HG03025 (cell line): Measurements from ENCODE around the gene ALOXE3.

Source experiments
- ATAC-seq: cut with Tn5 transposase; IDR thresholded peaks from one replicate; pipeline ENCODE4 v1.9.1; 2021; ENCODE audit warnings: mild to moderate bottlenecking, moderate library complexity; ENCODE audit not compliant: unreplicated experiment, low FRiP score

Gene ALOXE3

DNA sequence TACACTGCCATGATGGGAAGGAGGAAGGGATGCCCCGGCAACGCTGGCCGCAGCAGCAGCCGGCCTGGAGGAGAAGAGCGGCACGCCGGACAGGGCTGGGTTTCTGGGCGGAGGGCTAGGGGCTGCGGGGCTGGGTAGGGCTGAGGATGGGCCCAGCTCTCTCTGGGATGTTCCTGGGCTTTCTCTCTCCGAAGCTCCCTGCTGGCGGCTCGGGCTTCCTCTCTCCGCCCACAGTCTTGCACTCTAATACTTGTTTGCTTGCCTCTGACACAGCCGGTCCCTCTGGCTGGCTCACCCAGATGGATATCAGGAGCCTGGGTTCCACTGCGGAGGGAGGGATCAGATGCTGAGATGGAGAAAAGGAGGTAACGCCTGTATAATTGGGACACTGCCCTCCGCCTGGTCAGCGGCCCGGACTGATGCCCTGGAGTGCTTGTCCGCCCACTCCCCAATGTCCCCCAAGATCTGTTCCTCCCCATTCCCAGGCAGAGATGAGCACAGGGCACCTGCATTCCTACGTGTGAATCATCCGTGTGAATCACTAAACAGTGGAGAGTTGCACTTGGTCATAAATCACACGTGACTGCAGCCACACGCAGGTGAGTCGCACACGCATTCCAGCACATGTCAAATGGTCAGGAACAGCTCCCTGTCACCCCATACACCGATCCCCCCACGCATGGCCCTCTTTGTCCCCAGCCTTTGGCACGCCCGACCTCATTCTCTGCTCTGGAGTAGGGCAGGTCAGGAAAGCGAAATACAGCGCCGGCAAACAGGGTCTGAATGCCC lies at the start of gene ALOXE3:
TSS of gene ALOXE3 (minus strand) at position 535 of the 789 bp plus-strand sequence. CDS start at position 11, 524 bp downstream.
- no peak for ATAC-seq

DNA sequence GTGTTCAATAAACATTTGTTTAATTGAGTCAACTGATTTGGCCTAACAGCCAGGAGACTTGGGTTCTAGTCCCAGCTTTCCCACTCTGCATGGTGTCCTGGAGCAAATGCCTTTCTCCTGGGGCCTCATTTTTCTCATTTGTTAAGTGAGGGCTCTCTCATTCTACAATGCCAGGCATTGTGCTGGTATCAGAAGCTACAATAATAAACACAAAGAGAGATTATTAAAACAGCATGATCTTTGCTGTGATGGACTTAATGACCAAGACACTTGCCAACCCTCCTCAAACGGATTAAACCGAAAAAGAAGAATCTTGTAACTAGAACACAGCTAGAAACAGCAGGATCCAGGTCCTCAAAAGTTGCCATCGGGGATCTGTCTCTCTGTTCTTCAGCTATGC lies 49.2 kb upstream of the ALOXE3 start:
- ATAC-seq = no peak

GRCh38 chr17:8166731-8167130 lies 48.4 kb upstream of the ALOXE3 start:
- ATAC-seq = no peak

DNA sequence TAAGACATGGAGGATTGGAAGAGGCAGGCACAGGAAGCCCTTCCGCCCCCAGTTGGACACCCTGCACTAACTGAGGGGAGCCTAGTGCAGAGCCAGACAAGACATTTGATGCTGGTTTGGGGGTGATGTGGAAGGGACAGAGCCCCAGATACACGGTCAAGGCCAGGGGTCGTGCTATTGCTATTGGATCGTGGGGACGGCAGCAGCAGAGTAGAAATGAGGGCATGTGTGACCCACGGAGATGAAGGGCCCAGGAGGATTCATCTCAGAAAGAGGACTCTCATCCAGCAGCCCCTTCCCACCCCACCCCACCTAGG lies 46.5 kb upstream of the ALOXE3 start:
- no peak for ATAC-seq

DNA sequence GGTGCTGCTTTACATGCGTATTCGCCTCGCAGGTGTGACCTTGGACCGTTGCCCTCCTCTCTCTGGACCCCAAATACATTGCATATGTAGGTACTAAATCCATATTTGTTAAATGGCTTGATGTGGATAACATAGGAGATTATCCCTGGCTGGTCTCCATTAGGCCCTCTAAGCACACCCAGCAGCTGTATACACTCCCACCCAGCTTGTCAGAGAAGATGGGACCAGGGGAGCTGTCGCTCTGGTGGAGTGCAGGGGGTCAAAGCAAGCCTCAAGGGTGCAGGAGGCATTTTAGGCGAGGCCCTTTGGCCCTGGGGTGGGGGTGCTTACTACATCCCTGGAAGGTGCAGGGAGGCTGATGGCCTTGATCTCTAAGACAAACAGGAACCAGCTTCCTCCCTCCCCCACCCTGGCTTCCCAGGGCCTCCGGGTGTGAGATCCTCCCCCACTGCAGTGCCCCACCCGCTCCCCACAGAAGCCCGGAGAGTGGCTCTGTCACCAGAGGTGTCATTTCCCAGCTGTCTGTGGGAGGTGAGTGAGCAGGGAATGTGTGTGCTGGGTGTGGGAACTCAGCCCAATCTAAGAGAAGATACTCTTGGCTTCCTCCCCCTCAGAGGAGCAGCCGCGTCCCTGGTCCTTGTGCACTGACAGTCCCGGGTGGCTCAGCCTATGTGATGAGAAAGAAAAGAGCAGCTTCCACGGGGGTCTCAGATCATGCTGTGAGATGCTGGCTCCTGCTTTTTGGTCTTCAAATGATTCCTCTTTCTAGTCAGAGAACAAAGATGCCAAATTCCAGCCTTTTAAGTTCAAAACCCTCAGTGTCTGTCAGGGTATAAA lies 45.9 kb upstream of the ALOXE3 start:
- no peak for ATAC-seq

DNA sequence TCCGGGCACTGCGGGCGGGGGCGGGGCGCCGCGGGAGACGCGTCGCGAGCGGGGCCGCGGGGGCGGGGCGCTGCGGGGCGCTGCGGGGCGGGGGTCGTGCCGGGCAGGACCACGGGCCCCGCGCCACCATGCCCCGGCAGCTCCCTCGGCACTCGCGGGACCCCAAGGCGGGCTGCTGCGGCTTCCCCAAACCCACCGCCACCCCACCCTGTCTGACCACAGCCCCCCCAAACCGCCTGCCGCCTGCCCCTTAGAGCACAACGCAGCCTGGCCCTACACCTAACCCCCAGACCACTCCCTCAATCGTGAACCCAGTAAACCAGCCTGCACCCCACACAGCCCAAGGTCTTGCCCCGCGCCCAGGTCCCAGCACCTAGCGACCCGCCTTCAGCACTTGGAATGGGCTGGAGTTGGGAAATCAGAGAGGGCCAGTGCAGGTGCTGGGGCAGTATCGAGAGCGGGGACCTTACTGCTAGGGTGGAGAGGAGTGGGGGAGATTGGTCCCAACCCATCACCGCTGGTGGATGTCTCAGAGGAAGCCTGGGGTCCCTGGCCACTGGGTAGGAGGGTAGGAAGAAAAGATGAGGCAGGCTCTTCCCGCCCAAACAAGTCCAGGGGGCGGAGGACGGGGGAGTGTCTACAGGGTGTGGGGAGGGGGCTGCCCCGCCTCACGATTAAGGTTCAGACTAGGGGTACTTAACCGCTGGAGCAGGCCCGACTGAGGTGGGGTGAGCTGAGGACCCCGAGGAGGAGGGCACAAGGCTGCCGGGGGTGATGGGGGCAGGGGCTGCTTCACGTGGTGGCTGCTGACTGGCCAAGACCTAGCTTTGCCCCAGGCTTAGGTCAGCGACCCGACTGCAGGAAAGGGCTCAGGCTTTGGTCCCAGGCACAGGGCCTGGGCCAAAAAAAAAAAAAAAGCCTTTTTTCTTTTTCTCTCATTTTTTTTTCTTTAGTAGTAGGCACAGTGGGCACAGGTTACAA lies 45.0 kb upstream of the ALOXE3 start:
- ATAC-seq = no peak

GRCh38 chr17:8162233-8162996 lies 44.1 kb upstream of the ALOXE3 start, which contains the start of gene VAMP2:
TSS of gene VAMP2 (minus strand) at chr17:8162948. CDS start at chr17:8162879, 69 bp downstream.
- ATAC-seq = no peak

DNA sequence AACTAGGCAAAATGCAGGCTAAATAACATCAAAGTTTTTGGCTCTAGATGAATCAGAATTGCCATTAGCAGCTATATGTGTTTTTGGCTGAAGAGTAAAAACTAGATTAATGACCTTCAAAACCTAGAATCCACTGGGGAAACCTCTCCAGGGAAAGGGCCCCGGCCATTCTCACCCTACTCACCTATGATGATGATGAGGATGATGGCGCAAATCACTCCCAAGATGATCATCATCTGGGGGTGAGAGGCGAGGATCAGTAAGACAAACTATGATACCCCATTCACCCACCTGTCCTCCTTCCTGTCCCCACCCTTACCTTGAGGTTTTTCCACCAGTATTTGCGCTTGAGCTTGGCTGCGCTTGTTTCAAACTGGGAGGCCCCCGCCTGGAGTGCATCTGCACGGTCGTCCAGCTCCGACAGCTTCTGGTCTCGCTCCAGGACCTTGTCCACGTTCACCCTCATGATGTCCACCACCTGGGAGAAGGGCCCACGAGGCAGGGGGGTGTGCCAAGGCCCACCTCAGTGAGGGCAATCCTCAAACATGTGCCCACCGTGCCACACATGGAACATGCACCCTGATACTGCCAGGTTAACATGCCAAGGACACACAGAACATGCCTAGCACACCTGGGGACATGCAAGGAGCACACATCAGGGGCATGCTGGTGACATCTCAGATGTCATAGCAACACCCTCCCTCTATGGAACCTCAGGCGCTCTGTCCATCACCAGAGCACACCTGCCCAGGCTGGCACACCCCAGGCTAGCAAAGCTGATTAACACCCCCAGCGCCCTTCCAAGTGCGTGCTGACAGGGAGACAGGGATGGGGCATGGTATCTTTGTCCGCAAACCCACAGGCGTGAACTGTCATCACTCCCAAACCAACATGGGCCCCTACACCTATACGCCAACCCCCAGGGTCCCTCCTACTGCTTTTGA lies 43.2 kb upstream of the ALOXE3 start:
- no peak for ATAC-seq

- ATAC-seq = no peak
Observed at GRCh38 chr17:8160741-8161221, 42.5 kb upstream of the ALOXE3 start.

DNA sequence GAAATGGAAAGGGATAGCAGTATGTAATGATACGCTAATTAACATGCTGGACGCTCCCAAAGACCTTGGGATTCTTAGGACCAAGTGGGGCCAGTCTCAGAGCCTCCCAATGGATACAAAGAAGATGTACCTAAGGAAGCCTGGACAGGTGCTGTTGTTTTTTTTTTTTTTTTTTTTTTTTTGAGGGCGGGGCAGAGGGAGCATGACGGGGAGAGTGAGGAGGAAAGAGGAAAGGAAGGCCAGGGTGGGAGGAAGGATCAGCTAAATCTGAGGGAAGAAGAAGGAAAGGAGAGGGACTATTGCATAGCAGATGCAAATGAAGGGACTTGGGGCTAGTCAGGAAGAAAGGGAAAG lies 41.9 kb upstream of the ALOXE3 start:
- no peak for ATAC-seq

- ATAC-seq = no peak
Observed at GRCh38 chr17:8159459-8160223, 41.3 kb upstream of the ALOXE3 start.

- no peak for ATAC-seq
Observed at GRCh38 chr17:8159032-8159400, 40.7 kb upstream of the ALOXE3 start.

DNA sequence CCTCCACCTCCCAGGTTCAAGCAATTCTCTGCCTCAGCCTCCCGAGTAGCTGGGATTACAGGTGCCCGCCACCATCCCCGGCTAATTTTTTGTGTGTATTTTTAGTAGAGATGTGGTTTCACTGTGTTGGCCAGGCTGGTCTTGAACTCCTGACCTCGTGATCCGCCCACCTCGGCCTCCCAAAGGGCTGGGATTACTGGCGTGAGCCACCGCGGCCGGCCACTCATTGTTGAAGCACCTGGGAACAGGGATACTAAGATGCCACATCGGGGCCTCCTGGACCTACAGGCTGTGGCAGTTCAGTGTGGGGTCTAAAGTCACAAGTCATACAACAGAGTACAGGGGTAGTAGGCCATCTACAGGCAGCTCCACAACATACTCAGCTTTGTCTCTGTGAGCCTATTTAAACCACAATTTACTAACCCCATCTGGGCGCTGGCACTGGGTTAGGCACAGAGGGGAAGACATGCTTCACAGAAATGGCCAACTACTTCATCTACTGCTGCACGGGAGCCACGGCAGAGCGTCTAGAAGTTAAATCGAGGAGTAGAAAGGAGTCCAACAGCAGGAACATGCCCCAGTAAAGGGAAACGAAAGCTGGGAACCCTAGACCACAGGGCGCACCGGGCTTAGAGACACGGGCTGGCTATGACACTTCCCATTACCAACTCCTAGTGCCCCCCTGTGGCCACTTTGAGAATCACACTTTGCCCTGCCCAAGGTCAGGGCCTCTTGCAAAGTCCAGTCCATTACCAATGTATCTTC lies 40.1 kb upstream of the ALOXE3 start:
- ATAC-seq = no peak

- peak; percentile 81 for ATAC-seq
Observed at GRCh38 chr17:8156246-8156992, 38.1 kb upstream of the ALOXE3 start.

DNA sequence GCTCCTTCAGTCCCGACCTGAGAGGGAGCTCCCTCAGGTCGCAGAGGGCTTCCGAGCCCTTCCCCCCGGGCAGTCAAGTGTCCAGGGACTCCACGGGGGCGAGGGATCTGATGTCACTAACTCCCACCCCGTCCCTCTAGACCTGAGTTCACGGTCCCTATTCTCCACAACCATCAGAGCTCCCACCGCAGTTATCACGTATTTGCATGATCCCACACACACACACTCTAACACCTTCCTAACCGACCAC lies 37.6 kb upstream of the ALOXE3 start:
- no peak for ATAC-seq

DNA sequence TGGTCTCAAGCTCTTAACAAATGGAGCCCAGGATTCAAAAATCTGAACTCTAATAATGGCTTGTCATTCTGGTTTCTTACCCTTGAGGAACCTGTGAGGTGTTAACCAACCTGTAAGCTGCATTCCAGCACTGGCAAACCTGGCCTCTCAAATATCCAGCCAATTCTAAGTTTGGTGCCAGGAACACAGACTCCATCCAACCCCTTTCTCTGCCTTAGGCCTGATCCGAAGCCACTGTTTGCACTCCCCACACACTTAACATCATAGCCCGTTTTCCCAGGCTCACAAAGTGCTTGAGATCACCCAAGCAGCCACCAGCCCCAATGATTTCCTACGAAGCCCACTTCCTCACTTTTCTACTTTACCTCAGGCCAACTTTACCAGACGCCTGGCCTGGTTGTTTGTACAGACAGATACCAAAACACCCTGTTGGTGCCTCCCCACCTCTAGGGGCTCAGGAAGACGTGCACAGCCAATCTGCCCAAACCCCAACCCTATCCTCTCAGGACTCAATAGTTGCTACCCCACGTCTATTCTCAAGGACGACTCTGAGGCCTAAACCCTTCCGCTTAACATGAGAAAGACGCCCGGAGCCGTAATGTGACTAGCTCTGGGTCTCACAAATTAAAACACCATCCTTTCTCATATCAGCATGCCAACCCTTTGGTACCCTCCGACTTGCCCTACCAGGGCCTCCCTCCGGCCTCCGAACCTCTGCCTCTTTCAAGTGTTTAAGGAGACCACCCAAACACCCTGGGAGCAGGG lies 37.1 kb upstream of the ALOXE3 start:
- no peak for ATAC-seq
